Right lobe of liver (tissue), 4 donors: Measurements from ENCODE around the gene YBEY.

Experiments used
- POLR2A ChIP-seq: fragments of 450-650 bp; IDR thresholded peaks from one replicate; pipeline ENCODE4 v1.6.1; 2017; ENCODE audit warnings: antibody characterized with exemption, mild to moderate bottlenecking
- TF ChIP-seq, protein P1 (sequence below), 4 donors: fragments of 200-600 bp in 3 of 4; fragments of 450-650 bp in 1 of 4; IDR thresholded peaks; one replicate each; pipeline versions ENCODE4 v1.5.1 to v1.8.0; 2016 to 2022; ENCODE audit warnings: antibody characterized with exemption in 4 of 4, mild to moderate bottlenecking in 2 of 4
- donor health status: DM: no; HTN: no; CAD: no.
- donor health status: DM: no; HTN: no; CAD: no.
- donor health status: DM: no; HTN: yes; CAD: no.

DNA sequence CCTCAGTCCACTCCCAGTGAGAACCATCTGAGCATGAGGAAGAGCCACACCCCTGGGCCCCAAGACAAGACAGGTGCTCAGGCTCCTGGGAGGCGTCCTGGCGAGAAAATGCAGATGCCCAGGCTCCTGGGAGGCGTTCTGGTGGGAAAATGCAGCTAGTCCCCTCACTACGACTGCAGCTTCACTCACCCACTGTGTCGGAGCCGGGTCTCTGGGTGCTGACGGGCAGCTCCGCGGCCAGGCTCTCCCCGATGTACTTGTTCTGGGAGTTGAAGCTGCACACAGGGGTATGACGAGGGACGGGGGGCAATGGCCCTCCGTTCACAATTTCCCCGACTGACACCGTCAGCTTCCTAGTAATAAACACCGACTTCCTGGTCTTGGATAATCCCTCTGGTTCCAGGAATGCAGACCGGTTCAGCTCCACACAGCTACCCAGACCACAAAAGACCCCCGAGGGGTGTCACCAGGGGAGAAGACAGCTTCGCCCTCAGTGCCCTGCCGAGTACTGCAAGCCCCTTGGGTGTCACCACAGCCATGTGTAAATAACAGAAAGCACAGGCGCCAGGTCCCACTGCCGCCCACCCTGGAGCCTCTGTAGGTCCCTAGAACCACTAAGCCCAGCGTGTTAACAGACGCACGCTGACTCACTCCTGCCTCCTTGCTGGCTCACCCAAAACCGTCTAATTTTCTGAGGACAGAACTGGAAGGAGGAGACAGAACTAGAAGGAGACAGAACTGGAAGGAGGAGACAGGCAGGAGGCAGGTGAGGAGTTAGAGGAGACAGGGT, 20.2 kb upstream of the YBEY start:
- TF ChIP-seq, protein P1, sequence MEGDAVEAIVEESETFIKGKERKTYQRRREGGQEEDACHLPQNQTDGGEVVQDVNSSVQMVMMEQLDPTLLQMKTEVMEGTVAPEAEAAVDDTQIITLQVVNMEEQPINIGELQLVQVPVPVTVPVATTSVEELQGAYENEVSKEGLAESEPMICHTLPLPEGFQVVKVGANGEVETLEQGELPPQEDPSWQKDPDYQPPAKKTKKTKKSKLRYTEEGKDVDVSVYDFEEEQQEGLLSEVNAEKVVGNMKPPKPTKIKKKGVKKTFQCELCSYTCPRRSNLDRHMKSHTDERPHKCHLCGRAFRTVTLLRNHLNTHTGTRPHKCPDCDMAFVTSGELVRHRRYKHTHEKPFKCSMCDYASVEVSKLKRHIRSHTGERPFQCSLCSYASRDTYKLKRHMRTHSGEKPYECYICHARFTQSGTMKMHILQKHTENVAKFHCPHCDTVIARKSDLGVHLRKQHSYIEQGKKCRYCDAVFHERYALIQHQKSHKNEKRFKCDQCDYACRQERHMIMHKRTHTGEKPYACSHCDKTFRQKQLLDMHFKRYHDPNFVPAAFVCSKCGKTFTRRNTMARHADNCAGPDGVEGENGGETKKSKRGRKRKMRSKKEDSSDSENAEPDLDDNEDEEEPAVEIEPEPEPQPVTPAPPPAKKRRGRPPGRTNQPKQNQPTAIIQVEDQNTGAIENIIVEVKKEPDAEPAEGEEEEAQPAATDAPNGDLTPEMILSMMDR (IDR thresholded peaks at IDR 0.05) = no peak
- TF ChIP-seq POLR2A = no peak
